Ectodermal cell (in vitro differentiated cells): ENCODE measurements around the gene PPFIA2.

Source experiments
- H3K27ac ChIP-seq: 2 replicates; pipeline ENCODE4 v1.7.0; 2013; ENCODE audit warnings: mild to moderate bottlenecking, low read depth, low read length; ENCODE audit not compliant: insufficient read depth, poor library complexity, severe bottlenecking
- H3K27me3 ChIP-seq: 2 replicates; pipeline ENCODE4 v1.7.0; 2013; ENCODE audit warnings: mild to moderate bottlenecking, low read length; ENCODE audit not compliant: insufficient read depth, control insufficient read depth, poor library complexity, severe bottlenecking
- H3K36me3 ChIP-seq: one replicate; pipeline ENCODE4 v1.7.0; 2013; ENCODE audit warnings: low read length; ENCODE audit not compliant: control insufficient read depth, insufficient read depth
- H3K4me1 ChIP-seq: one replicate; pipeline ENCODE4 v1.7.0; 2013; ENCODE audit warnings: low read length; ENCODE audit not compliant: control insufficient read depth, insufficient read depth
- H3K4me3 ChIP-seq: 2 replicates; pipeline ENCODE4 v1.7.0; 2013; ENCODE audit warnings: low read depth, low read length, control low read depth; ENCODE audit not compliant: insufficient read depth
- H3K9me3 ChIP-seq: 2 replicates; pipeline ENCODE4 v1.7.0; 2013; ENCODE audit warnings: mild to moderate bottlenecking, low read length, moderate library complexity; ENCODE audit not compliant: control insufficient read depth
- WGBS, 2 experiments: methylation state at CpG; one replicate each; pipeline ENCODE4 v1.1.7; 2013; ENCODE audit warnings: missing lambda C conversion rate in 2 of 2; 5-methylcytosine and 5-hydroxymethylcytosine counted together

The PPFIA2 gene

GRCh38 chr12:81465876-81466275, 293.3 kb downstream of the PPFIA2 start:
- Histone ChIP-seq H3K27ac (no peak overlapping the region), H3K36me3 (no peaks in the 10 kb centered on the region), H3K27me3 (no peaks in the 10 kb centered on the region), H3K4me3 (no peak overlapping the region), H3K9me3 (no peaks in the 10 kb centered on the region), H3K4me1 (no peaks in the 10 kb centered on the region)
- 94 to 97% methylated on average over 2 of the region's 3 CpGs for WGBS, 2 experiments

GRCh38 chr12:81465191-81465590, 294.0 kb downstream of the PPFIA2 start:
- H3K36me3 ChIP-seq = no peaks in the 10 kb centered on the region
- no peaks in the 10 kb centered on the region for H3K27me3 ChIP-seq
- no peak overlapping the region for H3K27ac ChIP-seq
- WGBS, 2 experiments = 92 to 93% methylated on average over 2 to 3 of the region's 3 CpGs
- H3K9me3 ChIP-seq = no peaks in the 10 kb centered on the region
- H3K4me3 ChIP-seq = no peak overlapping the region
- H3K4me1 ChIP-seq = no peaks in the 10 kb centered on the region

GRCh38 chr12:81461163-81461562, 298.0 kb downstream of the PPFIA2 start:
- H3K4me3 ChIP-seq = no peak overlapping the region
- no peaks in the 10 kb centered on the region for H3K9me3 ChIP-seq
- no peaks in the 10 kb centered on the region for H3K36me3 ChIP-seq
- H3K4me1 ChIP-seq = no peaks in the 10 kb centered on the region
- H3K27ac ChIP-seq = no peak overlapping the region
- 64 to 69% methylated on average over 4 of the region's 4 CpGs for WGBS, 2 experiments
- no peaks in the 10 kb centered on the region for H3K27me3 ChIP-seq

- no peaks in the 10 kb centered on the region for H3K36me3 ChIP-seq
- no peaks in the 10 kb centered on the region for H3K4me1 ChIP-seq
- WGBS, 2 experiments = 0 to 7% methylated on average over 2 of the region's 5 CpGs
- no peaks in the 10 kb centered on the region for H3K27me3 ChIP-seq
- H3K4me3 ChIP-seq = no peak overlapping the region
- no peak overlapping the region for H3K27ac ChIP-seq
- H3K9me3 ChIP-seq = no peaks in the 10 kb centered on the region
These were observed 308.0 kb downstream of the PPFIA2 start for GRCh38 chr12:81450920-81451739.

- Histone ChIP-seq H3K27ac (no peak overlapping the region), H3K27me3 (no peaks in the 10 kb centered on the region)
- 94 to 96% methylated on average over 3 of the region's 6 CpGs for WGBS, 2 experiments
These were observed 317.5 kb downstream of the PPFIA2 start for GRCh38 chr12:81441629-81442028.

GRCh38 chr12:81440001-81440400, 319.1 kb downstream of the PPFIA2 start:
- Histone ChIP-seq H3K27me3 (no peaks in the 10 kb centered on the region), H3K4me1 (no peaks in the 10 kb centered on the region), H3K4me3 (no peak overlapping the region), H3K27ac (no peak overlapping the region), H3K9me3 (no peaks in the 10 kb centered on the region), H3K36me3 (no peaks in the 10 kb centered on the region)
- 86 to 94% methylated on average over 3 of the region's 3 CpGs for WGBS, 2 experiments

More at GRCh38 chr12:81441629-81442028, 317.5 kb downstream of the PPFIA2 start:
- H3K4me3 ChIP-seq = no peak overlapping the region
- no peaks in the 10 kb centered on the region for H3K4me1 ChIP-seq
- no peaks in the 10 kb centered on the region for H3K9me3 ChIP-seq
- H3K36me3 ChIP-seq = no peaks in the 10 kb centered on the region

- H3K4me1 ChIP-seq = no peaks in the 10 kb centered on the region
- H3K9me3 ChIP-seq = no peaks in the 10 kb centered on the region
- H3K27ac ChIP-seq = no peak overlapping the region
- H3K4me3 ChIP-seq = no peak overlapping the region
- 92 to 93% methylated on average over 3 to 5 of the region's 5 CpGs for whole genome bisulfite sequencing, 2 experiments
- no peaks in the 10 kb centered on the region for H3K36me3 ChIP-seq
- H3K27me3 ChIP-seq = no peaks in the 10 kb centered on the region
These were observed 319.8 kb downstream of the PPFIA2 start for GRCh38 chr12:81439344-81439743.

- H3K27me3 ChIP-seq = no peaks in the 10 kb centered on the region
- WGBS, 2 experiments = 96 to 98% methylated on average over 2 to 3 of the region's 3 CpGs
- H3K36me3 ChIP-seq = no peaks in the 10 kb centered on the region
- no peaks in the 10 kb centered on the region for H3K9me3 ChIP-seq
- no peaks in the 10 kb centered on the region for H3K4me1 ChIP-seq
- H3K4me3 ChIP-seq = no peak overlapping the region
- H3K27ac ChIP-seq = no peak overlapping the region
These were observed 342.1 kb downstream of the PPFIA2 start for GRCh38 chr12:81417056-81417455.

- H3K27me3 ChIP-seq = no peaks in the 10 kb centered on the region
- H3K9me3 ChIP-seq = no peaks in the 10 kb centered on the region
- 88% methylated on average over 1 of the region's 1 CpG; no CpG with 5 or more reads in 1 of the 2 experiments for WGBS, 2 experiments
- H3K4me1 ChIP-seq = no peaks in the 10 kb centered on the region
- no peak overlapping the region for H3K4me3 ChIP-seq
- no peak overlapping the region for H3K27ac ChIP-seq
- H3K36me3 ChIP-seq = no peaks in the 10 kb centered on the region
These were observed 342.6 kb downstream of the PPFIA2 start for GRCh38 chr12:81416571-81416970.

GRCh38 chr12:81414441-81414840, 344.7 kb downstream of the PPFIA2 start:
- H3K9me3 ChIP-seq = no peaks in the 10 kb centered on the region
- no peaks in the 10 kb centered on the region for H3K36me3 ChIP-seq
- H3K4me1 ChIP-seq = no peaks in the 10 kb centered on the region
- no peaks in the 10 kb centered on the region for H3K27me3 ChIP-seq
- no peak overlapping the region for H3K4me3 ChIP-seq
- no peak overlapping the region for H3K27ac ChIP-seq
